ENCODE measurements around the gene NKX6-2. TPM values are rescaled to one million over a fixed set of nuclear protein-coding genes. Genes with fewer than 3 reads are reported as not detected.

Gene NKX6-2
- total RNA-seq, 4 donors from 2014 or later, result not detected

DNA sequence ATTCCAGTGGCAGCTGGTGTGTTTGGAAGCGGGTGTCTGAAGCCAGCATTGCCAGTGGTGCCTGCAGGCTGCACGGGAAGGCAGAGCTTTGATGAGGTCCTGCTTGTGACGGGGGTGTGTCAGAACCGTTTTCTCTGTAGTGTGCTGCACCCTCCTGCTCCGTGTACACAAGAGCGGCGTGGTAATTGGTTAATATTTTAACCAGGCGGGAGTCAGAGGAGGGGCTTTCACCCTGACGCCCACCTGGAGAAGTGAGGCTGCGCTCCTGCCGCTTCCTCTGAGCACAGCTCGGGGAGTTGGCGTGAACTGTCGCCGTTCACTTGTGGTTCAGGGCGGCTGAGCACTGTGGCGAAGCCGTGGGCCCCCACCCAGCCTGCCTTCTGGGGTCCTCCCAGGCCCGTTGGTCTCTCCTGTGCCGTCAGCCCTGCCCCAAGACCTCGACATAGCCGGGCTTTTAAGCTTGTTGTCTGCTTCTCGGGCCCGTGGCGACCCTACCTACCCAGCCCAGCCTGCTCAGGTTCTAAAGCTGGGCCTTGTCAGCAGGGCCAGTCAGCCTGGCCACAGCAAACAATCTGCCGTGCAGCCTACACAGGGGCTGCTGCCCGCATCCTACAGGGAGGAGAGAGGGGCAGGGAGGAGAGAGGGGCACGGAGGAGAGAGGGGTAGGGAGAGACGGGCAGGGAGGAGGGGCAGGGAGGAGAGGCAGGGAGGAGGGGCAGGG, 11.6 kb downstream of the NKX6-2 start:
- TF ChIP-seq, protein P1, sequence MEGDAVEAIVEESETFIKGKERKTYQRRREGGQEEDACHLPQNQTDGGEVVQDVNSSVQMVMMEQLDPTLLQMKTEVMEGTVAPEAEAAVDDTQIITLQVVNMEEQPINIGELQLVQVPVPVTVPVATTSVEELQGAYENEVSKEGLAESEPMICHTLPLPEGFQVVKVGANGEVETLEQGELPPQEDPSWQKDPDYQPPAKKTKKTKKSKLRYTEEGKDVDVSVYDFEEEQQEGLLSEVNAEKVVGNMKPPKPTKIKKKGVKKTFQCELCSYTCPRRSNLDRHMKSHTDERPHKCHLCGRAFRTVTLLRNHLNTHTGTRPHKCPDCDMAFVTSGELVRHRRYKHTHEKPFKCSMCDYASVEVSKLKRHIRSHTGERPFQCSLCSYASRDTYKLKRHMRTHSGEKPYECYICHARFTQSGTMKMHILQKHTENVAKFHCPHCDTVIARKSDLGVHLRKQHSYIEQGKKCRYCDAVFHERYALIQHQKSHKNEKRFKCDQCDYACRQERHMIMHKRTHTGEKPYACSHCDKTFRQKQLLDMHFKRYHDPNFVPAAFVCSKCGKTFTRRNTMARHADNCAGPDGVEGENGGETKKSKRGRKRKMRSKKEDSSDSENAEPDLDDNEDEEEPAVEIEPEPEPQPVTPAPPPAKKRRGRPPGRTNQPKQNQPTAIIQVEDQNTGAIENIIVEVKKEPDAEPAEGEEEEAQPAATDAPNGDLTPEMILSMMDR (IDR thresholded peaks at IDR 0.05; ENCODE audit: low read depth), result no peak

DNA sequence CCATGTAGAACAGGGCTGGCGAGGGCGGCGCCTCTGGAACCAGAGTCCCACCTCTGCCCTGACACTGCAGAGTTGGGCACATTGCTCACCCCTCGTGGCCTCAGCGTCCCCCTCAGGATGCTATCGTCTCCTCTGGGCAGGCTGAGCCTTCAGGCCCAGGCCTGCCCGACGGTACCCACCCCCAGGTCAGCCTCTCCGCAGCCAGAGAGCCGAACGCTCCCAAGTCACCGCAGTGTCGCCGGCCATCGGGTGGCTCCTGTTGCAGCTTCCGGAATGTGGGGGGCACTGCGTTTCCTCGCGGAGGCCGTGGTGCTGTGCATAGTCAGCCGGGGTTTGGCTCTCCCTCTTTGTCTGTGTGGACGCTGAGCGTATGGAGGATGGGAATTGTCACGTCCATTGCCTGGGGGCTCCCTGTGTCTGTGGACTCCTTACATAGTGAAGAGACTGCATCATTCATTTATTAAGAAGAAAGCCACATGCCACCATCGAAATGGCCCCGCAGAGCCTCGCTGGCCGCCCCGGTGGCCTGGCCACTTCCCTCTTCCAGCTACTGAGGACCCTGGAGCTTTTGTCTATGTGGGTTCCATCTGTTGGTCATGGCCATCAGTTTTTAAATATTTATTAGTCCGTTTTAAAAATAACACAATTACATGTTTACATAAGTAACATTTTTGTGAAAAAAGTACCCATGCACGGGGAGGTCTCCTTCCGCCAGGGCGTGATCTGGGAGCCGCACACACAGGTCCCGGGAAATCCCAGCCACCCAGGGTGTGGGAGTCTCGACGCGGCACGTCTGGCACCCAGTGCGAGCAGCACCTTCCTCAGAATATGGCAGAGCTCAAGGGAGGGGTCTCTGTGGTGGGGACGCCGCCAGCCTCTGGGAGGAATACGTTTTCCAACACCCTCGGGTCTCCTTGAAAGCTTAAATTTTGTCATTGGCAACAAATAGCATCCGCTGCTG, 15.6 kb downstream of the NKX6-2 start:
- TF ChIP-seq, protein P1 (IDR thresholded peaks at IDR 0.05; ENCODE audit: low read depth), result no peak

DNA sequence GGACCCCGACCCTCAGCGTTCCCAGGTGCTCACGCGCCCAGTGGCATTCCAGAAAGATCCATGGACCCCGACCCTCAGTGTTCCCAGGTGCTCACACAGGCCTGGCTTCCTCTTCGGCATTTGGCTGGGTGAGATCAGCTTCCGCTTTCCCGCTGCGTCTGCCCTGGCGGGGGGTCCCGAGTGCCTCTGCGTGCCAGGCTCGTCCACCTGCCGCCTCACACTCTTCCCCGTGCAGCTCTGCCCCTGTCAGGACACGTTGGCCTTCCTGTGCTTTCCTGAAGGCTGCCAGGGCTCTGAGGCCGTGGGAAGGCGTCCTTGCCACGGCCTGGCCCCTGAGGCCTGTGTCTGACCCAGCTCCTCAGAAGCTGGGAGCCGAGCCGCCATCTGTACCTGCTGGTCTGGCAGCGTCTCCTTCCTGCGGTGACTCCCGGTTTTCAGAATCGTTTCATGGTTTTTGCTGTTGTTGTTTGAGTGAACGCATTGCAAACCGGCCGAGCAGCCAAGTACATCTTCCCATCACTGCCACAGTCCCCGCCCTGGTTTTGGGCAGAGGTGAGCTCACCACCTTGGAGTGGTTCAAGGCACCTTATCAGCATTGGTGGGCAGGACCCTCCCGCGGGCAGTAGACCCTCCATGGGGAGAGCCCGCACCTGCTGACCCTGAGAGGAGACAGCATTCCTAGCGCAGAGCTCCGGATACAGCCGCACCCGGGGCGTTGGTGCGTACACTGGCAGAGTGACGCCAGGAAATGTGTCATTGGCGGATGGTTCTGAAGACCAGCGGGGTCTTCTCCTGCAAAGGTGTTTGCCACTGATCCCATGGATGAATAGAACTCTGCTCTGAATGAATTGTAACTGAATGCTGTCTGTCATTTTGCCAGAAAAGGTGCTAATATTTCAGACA, 17.4 kb downstream of the NKX6-2 start:
- TF ChIP-seq, protein P1 (IDR thresholded peaks at IDR 0.05; ENCODE audit: low read depth), result no peak

DNA sequence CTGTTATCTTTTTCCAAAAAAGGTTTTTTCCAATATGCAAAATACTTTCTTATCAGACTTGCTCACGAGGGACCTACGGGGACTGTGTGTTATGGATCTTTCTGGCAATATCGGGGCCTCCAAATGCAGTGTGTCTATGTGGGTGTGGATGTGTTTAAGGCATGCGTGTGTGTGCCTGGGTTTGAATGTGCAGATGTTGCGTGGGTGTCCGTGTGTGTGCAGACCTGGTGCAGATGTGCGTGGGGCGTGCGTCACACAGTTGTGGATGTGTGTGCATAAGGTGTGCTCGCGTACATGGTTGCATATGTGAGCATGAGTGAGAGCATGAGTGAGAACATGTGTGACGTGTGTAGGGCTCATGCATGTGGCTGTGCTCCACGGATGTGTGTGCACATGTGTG, 19.7 kb downstream of the NKX6-2 start:
- TF ChIP-seq, protein P1 (IDR thresholded peaks at IDR 0.05; ENCODE audit: low read depth), result no peak

DNA sequence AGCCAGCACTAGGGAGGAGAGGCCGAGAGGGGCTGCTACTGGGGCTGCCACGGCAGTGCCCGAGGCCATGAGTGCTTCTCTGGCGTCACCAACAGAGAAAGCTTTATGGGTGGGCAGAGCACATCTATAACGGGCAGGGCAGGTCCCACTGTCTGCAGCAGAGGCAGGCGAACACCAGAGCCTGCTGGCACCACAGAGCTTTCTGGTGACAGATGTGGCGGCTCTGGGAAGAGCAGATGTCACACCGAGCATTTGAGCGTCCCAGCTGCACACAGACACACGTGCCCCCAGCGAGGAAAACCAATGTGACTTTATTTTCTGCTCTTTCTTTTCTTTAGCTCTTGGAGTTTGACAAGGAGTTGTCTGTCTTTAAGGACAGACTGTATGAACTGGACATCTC, 20.5 kb downstream of the NKX6-2 start:
- TF ChIP-seq, protein P1 (IDR thresholded peaks at IDR 0.05; ENCODE audit: low read depth), result no peak

DNA sequence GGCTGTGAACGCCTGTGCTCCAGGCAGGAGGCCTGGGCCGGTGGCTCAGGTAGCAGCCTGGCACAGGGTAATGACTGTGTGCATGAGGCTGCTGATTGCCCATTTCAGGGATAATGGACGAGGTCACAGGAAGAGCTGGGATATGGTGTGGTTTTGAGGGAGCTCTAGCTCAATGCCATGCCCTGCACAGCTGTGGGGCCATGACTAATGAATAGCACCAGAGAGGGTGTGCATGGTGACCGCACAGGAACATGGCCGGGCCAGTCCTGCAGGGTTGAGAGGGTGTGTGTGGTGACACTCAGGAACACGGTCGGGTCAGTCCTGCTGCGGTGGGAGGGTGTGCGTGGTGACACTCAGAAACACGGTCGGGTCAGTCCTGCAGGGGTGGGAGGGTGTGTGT, 21.8 kb downstream of the NKX6-2 start:
- TF ChIP-seq, protein P1 (IDR thresholded peaks at IDR 0.05; ENCODE audit: low read depth), result no peak

Data from subcutaneous adipose tissue (tissue), 4 donors.